SK-N-SH (cell line): ENCODE measurements around the gene OR7C2. TPM values are rescaled to one million over a fixed set of nuclear protein-coding genes. Genes with fewer than 3 reads are reported as not detected.

Source experiments
- CTCF ChIA-PET: fragments of 300-600, 350-600 bp; formaldehyde crosslinking; extraction: SDS; loops from one replicate; lab custom pipeline; 2021; lab: Yijun Ruan, JAX
- POLR2A ChIA-PET: fragments of 350-600 bp; sonication (Branson Sonifier 250); formaldehyde crosslinking; extraction: SDS; loops from one replicate; lab custom pipeline; 2020; ENCODE audit warnings: antibody characterized with exemption, inconsistent platforms; lab: Yijun Ruan, JAX
- DNase-seq: peaks from one replicate; pipeline ENCODE4 v3.0.0; 2012
- H2AFZ ChIP-seq: fragments of 200-600 bp; sonication (generic); 2 replicates; pipeline ENCODE4 v1.8.1; 2016; ENCODE audit warnings: antibody characterized with exemption, mild to moderate bottlenecking, low read depth
- H3F3A ChIP-seq: fragments of 200-600 bp; sonication (generic); replicated peaks from 2 replicates; pipeline ENCODE3; 2016; ENCODE audit warnings: antibody characterized with exemption, mild to moderate bottlenecking; ENCODE audit not compliant: insufficient read depth
- H3K27ac ChIP-seq, 2 experiments: fragments of 200-500 bp in 1 of 2; fragments of 200-600 bp in 1 of 2; sonication (Bioruptor generic) in 1 of 2; sonication (generic), shearing (Covaris generic) in 1 of 2; 2 replicates each; pipeline versions ENCODE4 v1.5.1 to v1.6.1; 2014 to 2016; ENCODE audit warnings: low read depth in 2 of 2, inconsistent platforms in 1 of 2, low read length in 1 of 2, mild to moderate bottlenecking in 1 of 2, mixed read lengths in 1 of 2
- H3K27me3 ChIP-seq: fragments of 200-600 bp; sonication (generic), shearing (Covaris generic); 2 replicates; pipeline ENCODE4 v1.6.1; 2016; ENCODE audit warnings: mixed run types; ENCODE audit not compliant: insufficient read depth
- H3K36me3 ChIP-seq, 2 experiments: fragments of 200-500 bp in 1 of 2; fragments of 200-600 bp in 1 of 2; sonication (Bioruptor generic) in 1 of 2; sonication (generic) in 1 of 2; replicated peaks in 1 of 2; 2 replicates each; pipeline versions ENCODE3 to v1.5.1; 2014 to 2016; ENCODE audit warnings: low read length in 1 of 2, mild to moderate bottlenecking in 1 of 2; ENCODE audit not compliant: insufficient read depth in 2 of 2, control insufficient read depth in 1 of 2
- H3K4me1 ChIP-seq, 2 experiments: fragments of 200-500 bp in 1 of 2; fragments of 200-600 bp in 1 of 2; sonication (Bioruptor generic) in 1 of 2; sonication (generic), shearing (Covaris generic) in 1 of 2; 2 replicates each; pipeline versions ENCODE4 v1.5.1 to v1.6.1; 2014 to 2016; ENCODE audit warnings: low read depth in 1 of 2, low read length in 1 of 2, mixed run types in 1 of 2; ENCODE audit not compliant: insufficient read depth in 2 of 2, control insufficient read depth in 1 of 2
- H3K4me2 ChIP-seq: fragments of 200-600 bp; sonication (generic), shearing (Covaris generic); 2 replicates; pipeline ENCODE4 v1.6.1; 2017; ENCODE audit warnings: mixed run types
- H3K4me3 ChIP-seq, 2 experiments: fragments of 200-500 bp in 1 of 2; fragments of 200-600 bp in 1 of 2; sonication (Bioruptor generic) in 1 of 2; sonication (generic), shearing (Covaris generic) in 1 of 2; 2 replicates each; pipeline versions ENCODE4 v1.5.1 to v1.8.1; 2014 to 2016; ENCODE audit warnings: low read depth in 2 of 2, inconsistent platforms in 1 of 2, low read length in 1 of 2, mild to moderate bottlenecking in 1 of 2, mixed read lengths in 1 of 2, moderate library complexity in 1 of 2
- H3K79me2 ChIP-seq: fragments of 200-600 bp; sonication (generic); 2 replicates; pipeline ENCODE4 v1.8.1; 2017; ENCODE audit warnings: mild to moderate bottlenecking; ENCODE audit not compliant: insufficient read depth
- H3K9ac ChIP-seq: fragments of 200-600 bp; sonication (generic); 2 replicates; pipeline ENCODE4 v1.6.1; 2017; ENCODE audit warnings: mixed run types
- H3K9me2 ChIP-seq: fragments of 200-600 bp; sonication (generic); 2 replicates; pipeline ENCODE4 v1.6.1; 2017; ENCODE audit warnings: mixed run types
- H3K9me3 ChIP-seq: fragments of 200-600 bp; sonication (generic); 2 replicates; pipeline ENCODE4 v1.6.1; 2017; ENCODE audit warnings: mixed run types, mild to moderate bottlenecking, moderate library complexity
- H4K20me1 ChIP-seq: fragments of 200-600 bp; sonication (generic); 2 replicates; pipeline ENCODE4 v1.6.1; 2017; ENCODE audit warnings: mild to moderate bottlenecking, mixed run types; ENCODE audit not compliant: insufficient read depth
- CHD2 ChIP-seq: fragments of 150-350 bp; IDR thresholded peaks from 2 replicates; pipeline ENCODE4 v1.6.1; 2018; ENCODE audit warnings: low read length; ENCODE audit not compliant: partially characterized antibody
- EZH2phosphoT487 ChIP-seq: fragments of 200-600 bp; sonication (generic); IDR thresholded peaks from 2 replicates; pipeline ENCODE4 v1.6.1; 2017; ENCODE audit warnings: low read depth, mixed run types, mild to moderate bottlenecking, antibody characterized with exemption, moderate library complexity, borderline replicate concordance
- FOXJ3 ChIP-seq: sonication (generic); formaldehyde crosslinking; IDR thresholded peaks from 2 replicates; pipeline ENCODE4 v1.5.1; 2020; ENCODE audit warnings: mild to moderate bottlenecking, missing genetic modification reagents
- GABPA ChIP-seq: IDR thresholded peaks from 2 replicates; pipeline ENCODE4 v1.4.0; 2012; ENCODE audit warnings: low read depth, mild to moderate bottlenecking
- JUND ChIP-seq: IDR thresholded peaks from 2 replicates; pipeline ENCODE4 v1.4.0; 2012
- MXI1 ChIP-seq: IDR thresholded peaks from 2 replicates; pipeline ENCODE4 v1.6.1; 2012; ENCODE audit warnings: mild to moderate bottlenecking, low read depth, low read length, improper control_type of control experiment
- POLR2AphosphoS5 ChIP-seq: IDR thresholded peaks from 2 replicates; pipeline ENCODE4 v1.6.1; 2012; ENCODE audit warnings: low read depth, low read length
- RFX5 ChIP-seq: IDR thresholded peaks from 2 replicates; pipeline ENCODE4 v1.6.1; 2012; ENCODE audit warnings: mild to moderate bottlenecking, improper control_type of control experiment, low read length
- SIN3A ChIP-seq: IDR thresholded peaks from 2 replicates; pipeline ENCODE4 v1.6.1; 2012; ENCODE audit warnings: low read depth, mild to moderate bottlenecking, low read length, moderate library complexity, borderline replicate concordance
- SMC3 ChIP-seq: IDR thresholded peaks from 2 replicates; pipeline ENCODE4 v1.6.1; 2012; ENCODE audit warnings: low read depth, low read length, improper control_type of control experiment
- TCF12 ChIP-seq: IDR thresholded peaks from 2 replicates; pipeline ENCODE4 v1.4.0; 2012
- USF1 ChIP-seq: IDR thresholded peaks from 2 replicates; pipeline ENCODE4 v1.4.0; 2012; ENCODE audit warnings: low read depth, borderline replicate concordance
- USF2 ChIP-seq: fragments of 150-350 bp; IDR thresholded peaks from 2 replicates; pipeline ENCODE4 v1.6.1; 2017; ENCODE audit warnings: antibody characterized with exemption, low read length, low read depth, borderline replicate concordance
- YY1 ChIP-seq: IDR thresholded peaks from 2 replicates; pipeline ENCODE4 v1.4.0; 2012; ENCODE audit warnings: low read depth, mild to moderate bottlenecking
- WGBS: methylation state at CpG from one replicate; pipeline ENCODE4 v1.1.6; 2017; ENCODE audit warnings: low lambda C conversion rate; 5-methylcytosine and 5-hydroxymethylcytosine counted together
- polyA plus RNA-seq, 3 experiments: library from polyadenylated mRNA; depleted of rRNA; stranded (reverse); fragments of >200 nt; gene quantifications; 2 replicates each; pipeline ENCODE4 v1.2.3, GENCODE V29; 2012
- TF ChIP-seq, protein P1 (sequence below): fragments of 150-350 bp; IDR thresholded peaks from 2 replicates; pipeline ENCODE4 v1.6.1; 2016; ENCODE audit warnings: mild to moderate bottlenecking, low read depth, low read length
- TF ChIP-seq, protein P2 (sequence below): IDR thresholded peaks from 2 replicates; pipeline ENCODE4 v1.4.0; 2012; ENCODE audit warnings: low read depth

Gene OR7C2
- polyA plus RNA-seq (2012; rRNA removed) = not detected in 2 replicates
- polyA plus RNA-seq (2012; cell fraction: cytosol; rRNA removed) = not detected in 2 replicates
- polyA plus RNA-seq (2012; cell fraction: nucleus; rRNA removed) = not detected in 2 replicates

- Histone ChIP-seq H3K36me3 (no peaks in the 10 kb centered on the region), H3K79me2 (no peaks in the 10 kb centered on the region), H4K20me1 (no peaks in the 10 kb centered on the region), H3K4me1 (no peaks in the 10 kb centered on the region), H3F3A (no peaks in the 10 kb centered on the region), H3K27me3 (peaks cover 21% of the 10 kb centered on the region), H3K9me2 (no peaks in the 10 kb centered on the region), H3K9ac (no peak within 1 kb of the TSS), H2AFZ (no peak within 1 kb of the TSS), H3K4me2 (no peak within 1 kb of the TSS), H3K9me3 (no peaks in the 10 kb centered on the region), H3K27ac (no peak within 1 kb of the TSS), H3K4me3 (no peak within 1 kb of the TSS)
- TF ChIP-seq USF1 (no peak), FOXJ3 (CRISPR knock-in tag) (no peak)
- ChIA-PET CTCF (no interaction called here), POLR2A (no interaction called here)
- DNase-seq = no peak
- WGBS = 13% methylated on average over 6 of the region's 6 CpGs
Observed at GRCh38 chr19:14941189-14941588, at the start of gene OR7C2. Gene OR7C2, plus strand, starts transcription at chr19:14941489. Its CDS starts 0 bp downstream, at chr19:14941489.

GRCh38 chr19:14901675-14902260 lies 39.5 kb upstream of the OR7C2 start:
- Histone ChIP-seq H3K36me3 (no peaks in the 10 kb centered on the region), H3K9me2 (no peaks in the 10 kb centered on the region), H3K4me2 (no peak overlapping the region), H3K27ac (no peak overlapping the region), H2AFZ (no peak overlapping the region), H4K20me1 (no peaks in the 10 kb centered on the region), H3K79me2 (no peaks in the 10 kb centered on the region), H3F3A (no peaks in the 10 kb centered on the region), H3K9ac (no peak overlapping the region), H3K27me3 (no peaks in the 10 kb centered on the region), H3K9me3 (no peaks in the 10 kb centered on the region), H3K4me3 (no peak overlapping the region), H3K4me1 (no peaks in the 10 kb centered on the region)
- POLR2A ChIA-PET = no interaction called here
- CTCF ChIA-PET = no interaction called here
- no peak for DNase-seq
- TF ChIP-seq JUND = no peak
- no peak for TF ChIP-seq RFX5
- TF ChIP-seq, protein P1, sequence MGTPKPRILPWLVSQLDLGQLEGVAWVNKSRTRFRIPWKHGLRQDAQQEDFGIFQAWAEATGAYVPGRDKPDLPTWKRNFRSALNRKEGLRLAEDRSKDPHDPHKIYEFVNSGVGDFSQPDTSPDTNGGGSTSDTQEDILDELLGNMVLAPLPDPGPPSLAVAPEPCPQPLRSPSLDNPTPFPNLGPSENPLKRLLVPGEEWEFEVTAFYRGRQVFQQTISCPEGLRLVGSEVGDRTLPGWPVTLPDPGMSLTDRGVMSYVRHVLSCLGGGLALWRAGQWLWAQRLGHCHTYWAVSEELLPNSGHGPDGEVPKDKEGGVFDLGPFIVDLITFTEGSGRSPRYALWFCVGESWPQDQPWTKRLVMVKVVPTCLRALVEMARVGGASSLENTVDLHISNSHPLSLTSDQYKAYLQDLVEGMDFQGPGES = no peak
- no peak for TF ChIP-seq FOXJ3 (CRISPR knock-in tag)
- TF ChIP-seq MXI1 = no peak
- no peak for TF ChIP-seq POLR2AphosphoS5
- TF ChIP-seq TCF12 = no peak
- no peak for TF ChIP-seq USF2
- no peak for TF ChIP-seq GABPA
- TF ChIP-seq CHD2 = no peak
- TF ChIP-seq YY1 = no peak
- TF ChIP-seq, protein P2, sequence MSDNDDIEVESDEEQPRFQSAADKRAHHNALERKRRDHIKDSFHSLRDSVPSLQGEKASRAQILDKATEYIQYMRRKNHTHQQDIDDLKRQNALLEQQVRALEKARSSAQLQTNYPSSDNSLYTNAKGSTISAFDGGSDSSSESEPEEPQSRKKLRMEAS = no peak
- TF ChIP-seq EZH2phosphoT487 = no peak
- TF ChIP-seq SIN3A = no peak
- no peak for TF ChIP-seq SMC3
- 2% methylated on average over 2 of the region's 2 CpGs for WGBS
